ENCODE measurements around the gene GALNTL6.

Gene GALNTL6

GRCh38 chr4:172514801-172515200, 701.6 kb downstream of the GALNTL6 start:
- in situ Hi-C loops (cut with MboI; ENCODE audit: low sequenced_read_pairs): no loop called here

- in situ Hi-C loops (cut with MboI; ENCODE audit: low sequenced_read_pairs): no loop called here
These were observed 702.2 kb downstream of the GALNTL6 start for GRCh38 chr4:172515266-172515879.

- in situ Hi-C loops (cut with MboI; ENCODE audit: low sequenced_read_pairs): no loop called here
These were observed 704.2 kb downstream of the GALNTL6 start for GRCh38 chr4:172517391-172517790.

GRCh38 chr4:172521248-172521647, 708.0 kb downstream of the GALNTL6 start:
- in situ Hi-C loops (cut with MboI; ENCODE audit: low sequenced_read_pairs): no loop called here

- in situ Hi-C loops (cut with MboI; ENCODE audit: low sequenced_read_pairs): no loop called here
These were observed 708.5 kb downstream of the GALNTL6 start for GRCh38 chr4:172521680-172522079.

DNA sequence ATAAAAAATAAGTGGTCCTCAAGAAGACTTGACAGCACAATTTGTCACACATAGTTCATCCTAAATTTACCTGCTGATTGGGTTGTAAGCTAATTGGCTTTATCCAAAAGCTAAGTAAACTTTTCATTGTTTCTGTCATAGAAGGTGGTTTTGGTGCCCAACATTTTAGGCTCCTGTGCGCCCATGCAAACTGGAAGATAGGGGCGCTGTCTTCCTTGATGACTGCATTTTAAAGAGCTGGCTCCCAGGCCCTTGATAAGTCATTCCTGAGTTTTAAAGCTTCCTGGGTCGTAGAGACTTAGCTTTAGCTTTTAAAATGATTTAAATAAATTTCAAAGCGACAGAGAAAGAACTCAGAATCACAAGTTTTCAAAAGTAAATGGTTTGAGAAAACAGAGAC, 730.0 kb downstream of the GALNTL6 start:
- in situ Hi-C loops (cut with MboI; ENCODE audit: low sequenced_read_pairs): no loop called here

GRCh38 chr4:172546782-172547181, 733.6 kb downstream of the GALNTL6 start:
- in situ Hi-C loops (cut with MboI; ENCODE audit: low sequenced_read_pairs): no loop called here

GRCh38 chr4:172547724-172548123, 734.5 kb downstream of the GALNTL6 start:
- in situ Hi-C loops (cut with MboI; ENCODE audit: low sequenced_read_pairs): no loop called here

DNA sequence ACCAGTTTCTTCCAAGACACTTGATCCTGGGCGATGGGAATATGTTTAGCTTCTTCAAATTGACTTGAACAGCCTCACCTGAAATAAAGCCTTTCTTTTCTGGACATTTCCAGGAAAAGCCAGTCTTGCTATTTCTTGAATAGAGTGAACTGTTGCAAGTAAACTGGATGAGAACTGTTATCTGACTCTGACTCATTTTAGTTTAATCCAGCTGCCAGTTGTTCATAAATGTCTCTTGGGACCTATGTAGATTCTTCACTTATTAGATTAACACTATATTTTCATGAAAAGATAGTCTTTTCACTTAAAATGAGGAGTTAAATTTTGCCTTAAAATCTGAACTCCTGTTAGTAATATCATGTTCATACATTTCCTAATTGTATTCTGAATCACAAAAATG, 740.0 kb downstream of the GALNTL6 start:
- in situ Hi-C loops (cut with MboI; ENCODE audit: low sequenced_read_pairs): no loop called here

DNA sequence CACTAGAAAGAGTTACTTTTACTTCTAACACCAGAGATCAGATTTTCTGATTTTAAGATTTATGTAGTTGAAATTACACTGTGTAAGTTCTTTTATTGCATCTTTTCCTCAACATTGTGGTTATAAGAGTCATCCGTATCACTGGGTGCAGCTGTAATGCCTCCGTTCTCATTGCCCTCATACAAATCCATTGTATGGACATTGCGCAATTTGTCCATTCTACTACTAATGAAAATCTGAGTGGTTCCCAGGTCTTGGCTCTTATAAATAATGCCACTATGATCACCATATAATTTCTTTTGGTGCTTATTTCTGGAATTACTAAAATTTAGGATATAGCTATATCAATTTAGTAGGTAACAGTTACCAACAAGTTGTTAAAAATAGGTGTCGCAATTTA, 741.4 kb downstream of the GALNTL6 start:
- in situ Hi-C loops (cut with MboI; ENCODE audit: low sequenced_read_pairs): no loop called here

DNA sequence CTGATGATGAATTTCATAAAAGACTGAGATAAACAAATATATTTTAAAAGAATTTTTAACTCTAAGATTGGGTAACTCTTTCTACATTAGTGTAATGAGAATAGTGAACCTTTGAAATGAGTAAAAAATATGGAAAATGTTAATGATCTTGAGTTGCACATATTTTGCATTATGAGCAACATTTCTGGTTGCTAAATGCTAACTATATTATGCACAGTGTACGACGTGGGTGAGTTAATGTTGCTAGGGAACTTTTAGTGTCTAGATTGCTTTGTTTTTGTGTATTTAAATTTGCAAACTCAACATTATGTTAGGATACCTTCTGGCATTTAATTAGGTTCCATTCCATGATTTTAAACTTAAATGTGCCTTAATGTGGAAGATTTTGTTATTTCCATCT, 742.5 kb downstream of the GALNTL6 start:
- in situ Hi-C loops (cut with MboI; ENCODE audit: low sequenced_read_pairs): no loop called here

DNA sequence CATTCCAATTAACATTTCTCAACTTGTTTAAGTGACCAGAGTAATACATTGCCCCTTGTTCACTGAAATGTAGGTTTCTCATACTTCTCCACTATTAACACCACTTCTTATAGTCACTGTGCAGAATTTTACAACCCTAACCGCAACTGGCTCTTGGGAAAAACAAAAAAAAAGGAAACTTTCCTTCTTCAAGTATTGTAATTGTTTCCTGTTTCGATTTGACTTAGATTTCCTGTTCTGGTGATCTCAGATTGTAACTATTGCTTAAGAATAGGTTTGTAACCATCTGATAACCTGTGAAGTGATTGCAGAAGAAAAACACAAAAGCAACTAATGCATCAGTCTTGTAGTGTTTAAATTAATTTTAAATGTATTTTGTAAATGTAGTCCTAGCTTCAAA, 760.7 kb downstream of the GALNTL6 start:
- in situ Hi-C loops (cut with MboI; ENCODE audit: low sequenced_read_pairs): no loop called here

DNA sequence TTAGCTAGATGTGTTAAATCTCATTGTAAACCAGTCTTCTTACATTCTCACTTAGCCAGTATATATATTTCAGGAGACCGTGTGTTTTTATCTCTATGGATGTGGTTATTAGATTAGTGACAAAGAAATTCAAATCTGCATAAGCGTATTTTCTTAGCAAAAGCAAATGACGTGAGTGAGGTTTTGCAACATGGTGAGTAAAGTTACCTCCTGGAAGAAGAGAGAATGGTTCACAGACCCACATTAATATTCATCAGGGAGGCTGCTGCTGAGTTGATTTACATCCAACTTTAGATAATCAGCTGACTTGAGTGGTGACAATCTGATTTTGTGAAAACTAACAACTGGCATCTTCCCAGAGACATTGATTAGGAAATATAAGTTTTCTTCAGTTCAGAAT, 765.5 kb downstream of the GALNTL6 start:
- in situ Hi-C loops (cut with MboI; ENCODE audit: low sequenced_read_pairs): no loop called here

DNA sequence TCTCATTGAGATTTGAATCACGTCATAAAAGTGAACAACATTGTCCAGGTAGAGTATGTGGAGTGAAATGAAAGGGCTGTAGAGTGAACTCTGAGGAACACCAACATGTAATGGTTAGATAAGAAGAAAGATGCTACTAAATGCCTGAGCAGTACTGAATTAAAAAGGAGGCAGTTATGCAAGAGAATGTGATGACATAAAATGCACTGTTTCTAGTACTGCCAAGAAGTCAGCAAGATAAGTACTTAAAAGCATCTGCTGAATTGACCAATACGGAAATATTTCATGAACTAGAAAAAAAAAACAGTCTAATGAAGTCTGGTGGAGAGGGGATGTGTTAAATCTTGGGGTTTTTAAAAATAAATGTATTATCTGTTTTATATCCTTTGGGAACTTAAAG, 771.6 kb downstream of the GALNTL6 start:
- in situ Hi-C loops (cut with MboI; ENCODE audit: low sequenced_read_pairs): no loop called here

DNA sequence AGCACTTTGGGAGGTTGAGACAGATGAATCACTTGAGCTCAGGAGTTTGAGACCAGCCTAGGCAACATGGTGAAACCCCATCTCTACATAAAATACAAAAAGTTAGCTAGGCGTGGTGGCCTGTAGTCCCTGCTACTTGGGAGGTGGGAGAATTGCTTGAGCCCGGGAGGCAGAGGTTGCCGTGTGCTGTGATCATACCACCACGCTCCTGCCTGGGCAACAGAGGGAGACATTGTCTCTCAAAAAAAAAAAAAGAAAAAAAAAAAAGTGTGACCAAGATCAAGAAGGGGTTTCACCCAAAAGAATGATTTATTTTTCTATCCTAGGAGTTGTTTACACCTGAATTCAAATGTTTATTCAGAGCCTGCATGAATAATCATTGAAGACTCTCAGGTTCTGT, 783.0 kb downstream of the GALNTL6 start:
- in situ Hi-C loops (cut with MboI; ENCODE audit: low sequenced_read_pairs): no loop called here

GRCh38 chr4:172599554-172599953, 786.4 kb downstream of the GALNTL6 start:
- in situ Hi-C loops (cut with MboI; ENCODE audit: low sequenced_read_pairs): no loop called here

DNA sequence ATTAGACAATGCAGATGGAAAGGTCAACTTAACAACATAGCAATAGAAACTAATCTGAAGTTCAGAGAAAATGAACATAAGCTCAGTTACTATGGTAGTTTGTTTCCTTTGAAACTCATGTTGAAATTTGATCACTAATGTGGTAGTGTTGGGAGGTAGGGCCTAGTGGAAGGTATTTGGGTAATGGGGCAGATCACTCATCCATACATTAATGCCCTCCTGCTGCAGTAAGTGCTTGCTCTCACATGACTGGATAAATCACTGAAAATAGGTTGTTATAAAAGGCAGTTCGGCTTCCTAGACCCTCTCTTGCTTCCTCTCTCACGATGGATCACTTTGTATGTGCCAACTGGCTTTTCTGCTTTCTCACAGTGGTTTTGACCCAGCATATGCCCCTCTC, 788.0 kb downstream of the GALNTL6 start:
- in situ Hi-C loops (cut with MboI; ENCODE audit: low sequenced_read_pairs): no loop called here

GRCh38 chr4:172619218-172619617, 806.0 kb downstream of the GALNTL6 start:
- in situ Hi-C loops (cut with MboI; ENCODE audit: low sequenced_read_pairs): no loop called here

DNA sequence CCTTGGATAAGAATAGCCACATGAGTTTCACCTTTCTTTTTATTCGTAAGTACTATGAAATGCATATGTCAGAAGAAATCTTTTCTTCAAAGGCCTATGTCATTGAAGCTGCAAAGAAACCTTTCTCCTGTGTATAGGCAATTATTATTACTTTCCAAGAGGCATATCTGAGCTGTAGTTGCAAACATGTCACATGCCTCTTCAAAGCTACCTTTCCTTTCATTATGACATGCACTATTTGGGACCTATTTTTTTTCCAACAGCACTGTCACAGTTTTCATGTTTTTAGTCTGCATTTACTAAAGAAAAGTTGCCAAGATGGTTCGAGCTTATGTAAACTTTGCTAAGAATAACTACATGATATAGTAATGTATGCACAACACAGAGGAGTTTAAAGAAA, 806.6 kb downstream of the GALNTL6 start:
- in situ Hi-C loops (cut with MboI; ENCODE audit: low sequenced_read_pairs): no loop called here

DNA sequence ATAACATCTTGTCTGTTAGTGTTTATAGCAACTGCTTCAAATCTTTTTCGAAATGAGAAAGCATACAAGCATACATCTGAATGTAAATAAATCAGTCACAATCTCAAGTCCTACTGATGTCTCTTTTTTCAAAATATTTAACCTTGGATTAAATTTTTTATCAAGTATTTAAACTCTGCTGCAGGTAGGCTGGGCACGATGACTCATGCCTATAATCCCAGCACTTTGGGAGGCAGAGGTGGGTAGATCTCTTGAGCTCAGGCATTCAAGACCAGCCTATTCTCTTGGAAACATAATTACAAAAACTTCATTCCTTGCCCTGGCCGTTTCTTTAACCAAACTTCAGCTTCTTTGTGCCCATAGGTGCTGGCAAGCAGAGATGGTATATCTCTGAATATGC, 815.1 kb downstream of the GALNTL6 start:
- in situ Hi-C loops (cut with MboI; ENCODE audit: low sequenced_read_pairs): no loop called here

- in situ Hi-C loops (cut with MboI; ENCODE audit: low sequenced_read_pairs): no loop called here
These were observed 817.1 kb downstream of the GALNTL6 start for GRCh38 chr4:172630280-172630679.

GRCh38 chr4:172631832-172632231, 818.6 kb downstream of the GALNTL6 start:
- in situ Hi-C loops (cut with MboI; ENCODE audit: low sequenced_read_pairs): no loop called here

- in situ Hi-C loops (cut with MboI; ENCODE audit: low sequenced_read_pairs): no loop called here
These were observed 835.3 kb downstream of the GALNTL6 start for GRCh38 chr4:172648471-172648870.

Measured in HL-60/S4 treated with retinoic acid at 250 ng/mL for 4 days and 3 days (cell line).